Activated T-helper 9 cell treated with anti-CD3 and anti-CD28 coated beads, Interleukin-2, amount 50 U/mL, for 16 hours (primary cell): Measurements from ENCODE around the gene FABP1.

Experiments
- DNase-seq: peaks from one replicate; pipeline ENCODE4 v3.0.0-alpha.2; 2020; ENCODE audit warnings: low read depth

Gene FABP1

GRCh38 chr2:88081924-88082608, 45.8 kb downstream of the FABP1 start:
- no peak for DNase-seq

DNA sequence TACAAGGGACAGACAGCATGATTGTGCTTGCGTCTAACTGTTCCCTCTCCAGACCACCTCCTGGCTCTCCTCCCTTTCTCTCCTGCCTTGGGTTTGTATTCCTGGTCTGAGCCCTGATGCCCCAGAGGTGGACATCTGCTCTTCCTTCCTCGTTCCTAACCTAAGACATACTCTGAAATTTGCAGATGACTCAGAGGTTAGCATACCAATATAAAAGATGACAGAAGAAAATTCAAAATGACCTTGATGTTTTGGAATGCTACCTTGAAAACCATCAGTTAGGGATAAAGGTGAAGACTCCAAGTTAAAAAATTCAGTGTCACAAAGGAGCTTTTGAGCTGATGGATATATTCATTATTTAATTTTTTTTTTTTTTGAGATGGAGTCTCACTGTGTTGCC, 47.3 kb downstream of the FABP1 start:
- no peak for DNase-seq

- DNase-seq = no peak
These were observed 49.2 kb downstream of the FABP1 start for GRCh38 chr2:88078643-88079172.

DNA sequence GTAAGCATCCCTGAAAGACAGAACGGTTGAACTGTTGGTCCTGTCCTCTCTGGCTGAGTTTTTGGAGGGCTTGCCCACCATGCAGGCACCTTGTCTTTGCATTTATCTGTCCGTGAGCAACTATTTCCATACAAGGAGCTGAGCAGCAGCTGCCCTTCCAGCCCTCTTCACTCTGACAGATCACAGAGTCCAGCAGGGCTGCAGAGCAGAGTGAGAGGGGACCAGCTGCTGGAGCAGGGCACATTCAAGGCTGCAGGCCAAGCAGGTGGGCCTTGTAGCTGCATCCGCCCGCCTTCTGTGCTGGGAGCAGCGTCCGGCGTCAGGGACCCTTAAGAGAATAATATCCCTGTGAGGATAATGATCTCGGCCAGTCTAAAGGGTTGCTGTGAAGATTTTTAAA, 50.8 kb downstream of the FABP1 start:
- DNase-seq = no peak

DNA sequence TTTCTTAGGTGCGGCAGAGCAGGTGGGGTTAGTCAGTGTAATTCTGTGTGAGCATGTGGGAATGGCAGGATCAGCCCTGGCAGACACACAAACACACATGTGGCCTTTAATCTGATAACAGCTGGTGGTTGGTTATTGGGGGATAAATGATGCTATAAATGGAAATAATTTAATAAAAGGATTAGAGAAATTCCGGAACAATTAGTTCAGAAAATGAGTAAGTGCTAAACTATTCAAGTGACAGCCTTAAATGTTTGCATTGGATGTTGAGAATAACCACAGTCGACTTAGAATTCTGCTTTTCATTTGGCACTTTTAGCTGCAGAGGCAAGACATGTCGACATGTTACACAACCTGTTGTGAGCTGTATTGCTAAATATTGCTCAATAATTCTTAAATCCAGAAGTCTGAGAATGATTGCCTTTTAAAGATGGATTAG, 53.0 kb downstream of the FABP1 start:
- DNase-seq = no peak

- no peak for DNase-seq
These were observed 53.7 kb downstream of the FABP1 start for GRCh38 chr2:88074150-88074549.
